K562 (cell line): Measurements from ENCODE around the gene WDR1. TPM values are rescaled to one million over a fixed set of nuclear protein-coding genes. Genes with fewer than 3 reads are reported as not detected.

Source experiments
- ATAC-seq: fragments of 200-7000 bp; cut with Tn5 transposase; 3 replicates; pipeline ENCODE4 v1.9.1; 2020; ENCODE audit warnings: moderate library complexity
- BruUV-seq: library from RNA; stranded (reverse); fragments of 400-500 nt; replicated peaks from 2 replicates; lab custom pipeline; 2021; lab: Mats Ljungman, UMichigan
- CTCF ChIA-PET: fragments of 300-600 bp; formaldehyde crosslinking; extraction: SDS; loops from one replicate; lab custom pipeline; 2021; ENCODE audit warnings: low intra/inter-chr PET ratio; lab: Yijun Ruan, JAX
- POLR2A ChIA-PET: fragments of 300-600, 350-650 bp; sonication (Branson Sonifier 250); formaldehyde crosslinking; extraction: SDS; loops from one replicate; lab custom pipeline; 2021; ENCODE audit warnings: antibody characterized with exemption, inconsistent platforms; lab: Yijun Ruan, JAX
- DNase-seq, 4 experiments: peaks; one replicate each; pipeline versions ENCODE4 v3.0.0 to v3.0.0-alpha.2; 2011 to 2018; ENCODE audit warnings: low spot score in 3 of 4, mixed read lengths in 3 of 4; ENCODE audit errors: extremely low read depth in 1 of 4
- FAIRE-seq: peaks from 2 replicates; lab custom pipeline; 2011; peaks lifted over from hg19 to GRCh38; lab: Jason Lieb, UNC
- H2AFZ ChIP-seq: 2 replicates; pipeline ENCODE4 v1.6.0; 2011; ENCODE audit warnings: low read depth, low read length, control low read depth, inconsistent platforms
- H3K27ac ChIP-seq: fragments of 200-600 bp; 3 replicates; pipeline ENCODE4 v1.8.0; 2011; ENCODE audit warnings: low read depth, mild to moderate bottlenecking, control low read depth, inconsistent platforms, low read length, moderate library complexity, mixed read lengths; ENCODE audit errors: extremely low read depth
- H3K27me3 ChIP-seq, 2 experiments: fragments of 300-600 bp in 1 of 2; 2 replicates in 1 of 2; 3 replicates in 1 of 2; pipeline versions ENCODE4 v1.6.0 to v1.8.0; 2011; ENCODE audit warnings: inconsistent platforms in 2 of 2, low read length in 2 of 2, mild to moderate bottlenecking in 1 of 2, mixed read lengths in 1 of 2, moderate library complexity in 1 of 2; ENCODE audit not compliant: control insufficient read depth in 2 of 2, insufficient read depth in 2 of 2
- H3K36me3 ChIP-seq: fragments of 300-600 bp; 3 replicates; pipeline ENCODE4 v1.8.0; 2011; ENCODE audit warnings: mild to moderate bottlenecking, low read length, inconsistent platforms; ENCODE audit not compliant: control insufficient read depth, insufficient read depth
- H3K4me1 ChIP-seq, 2 experiments: fragments of 200-600 bp in 1 of 2; replicated peaks in 1 of 2; 2 replicates in 1 of 2; 3 replicates in 1 of 2; pipeline versions ENCODE4 v1.5.1 to v1.8.0; 2011; ENCODE audit warnings: inconsistent platforms in 2 of 2, low read length in 2 of 2, mild to moderate bottlenecking in 1 of 2, mixed read lengths in 1 of 2, moderate library complexity in 1 of 2; ENCODE audit not compliant: control insufficient read depth in 2 of 2, insufficient read depth in 2 of 2
- H3K4me2 ChIP-seq: 2 replicates; pipeline ENCODE4 v1.6.1; 2011; ENCODE audit warnings: low read length, control low read depth, inconsistent platforms, mixed read lengths; ENCODE audit not compliant: insufficient read depth
- H3K4me3 ChIP-seq: fragments of 200-600 bp; sonication (generic), shearing (Covaris generic); 2 replicates; pipeline ENCODE4 v1.5.1; 2016; ENCODE audit warnings: control low read depth, inconsistent platforms
- H3K79me2 ChIP-seq: fragments of 200-600 bp; 3 replicates; pipeline ENCODE4 v1.8.0; 2011; ENCODE audit warnings: low read length, inconsistent platforms; ENCODE audit not compliant: control insufficient read depth, insufficient read depth
- H3K9ac ChIP-seq, 2 experiments: 2 replicates each; pipeline versions ENCODE4 v1.6.0 to v1.6.1; 2011; ENCODE audit warnings: low read depth in 2 of 2, low read length in 2 of 2, control low read depth in 1 of 2, inconsistent platforms in 1 of 2, mild to moderate bottlenecking in 1 of 2, mixed read lengths in 1 of 2; ENCODE audit not compliant: insufficient read depth in 1 of 2
- H3K9me1 ChIP-seq: one replicate; pipeline ENCODE4 v1.6.0; 2011; ENCODE audit warnings: inconsistent platforms, mild to moderate bottlenecking, low read length, moderate library complexity; ENCODE audit not compliant: control insufficient read depth, insufficient read depth
- H3K9me3 ChIP-seq: replicated peaks from 2 replicates; pipeline ENCODE4 v1.5.1; 2011; ENCODE audit warnings: low read depth, low read length, inconsistent platforms; ENCODE audit not compliant: control insufficient read depth, insufficient read depth
- H4K20me1 ChIP-seq: replicated peaks from 2 replicates; pipeline ENCODE4 v1.6.1; 2011; ENCODE audit warnings: low read length, inconsistent platforms, mixed read lengths; ENCODE audit not compliant: control insufficient read depth, insufficient read depth
- E2F1 ChIP-seq: sonication (generic); formaldehyde crosslinking; IDR thresholded peaks from 2 replicates; pipeline ENCODE4 v1.8.1; 2023; ENCODE audit warnings: mild to moderate bottlenecking, missing genetic modification reagents, moderate library complexity
- FOS ChIP-seq: IDR thresholded peaks from 3 replicates; pipeline ENCODE4 v1.6.1; 2011; ENCODE audit not compliant: insufficient read length; ENCODE audit errors: extremely low read depth
- FOXM1 ChIP-seq, 2 experiments: fragments of 450-650 bp in 1 of 2; sonication (generic) in 1 of 2; formaldehyde crosslinking in 1 of 2; IDR thresholded peaks; 2 replicates each; pipeline versions ENCODE4 v1.6.1 to v1.9.0; 2017 to 2022; ENCODE audit warnings: low read depth in 2 of 2, mild to moderate bottlenecking in 2 of 2, missing genetic modification reagents in 1 of 2, moderate library complexity in 1 of 2
- POLR2AphosphoS2 ChIP-seq: IDR thresholded peaks from 2 replicates; pipeline ENCODE4 v1.6.1; 2012; ENCODE audit warnings: low read length, improper control_type of control experiment
- POLR2AphosphoS5 ChIP-seq: IDR thresholded peaks from 2 replicates; pipeline ENCODE4 v1.6.1; 2011; ENCODE audit warnings: mild to moderate bottlenecking, low read depth, low read length, moderate library complexity; ENCODE audit not compliant: control insufficient read depth, insufficient read depth
- POLR2G ChIP-seq: fragments of 200-400 bp; formaldehyde crosslinking; IDR thresholded peaks from 2 replicates; pipeline ENCODE4 v1.6.1; 2017; ENCODE audit warnings: low read depth, mild to moderate bottlenecking, antibody characterized with exemption, low read length, moderate library complexity
- RBFOX2 ChIP-seq: fragments of 200-400 bp; formaldehyde crosslinking; IDR thresholded peaks from 2 replicates; pipeline ENCODE4 v1.6.1; 2017; ENCODE audit warnings: low read depth, mild to moderate bottlenecking, low read length, moderate library complexity
- RBM22 ChIP-seq: fragments of 200-400 bp; formaldehyde crosslinking; IDR thresholded peaks from 2 replicates; pipeline ENCODE4 v1.6.1; 2018; ENCODE audit warnings: low read length, low read depth; ENCODE audit not compliant: poor library complexity, severe bottlenecking
- SUPT5H ChIP-seq: fragments of 450-650 bp; IDR thresholded peaks from 2 replicates; pipeline ENCODE4 v1.6.1; 2016
- WGBS: fragments of 100-300 bp; shearing (Covaris generic); methylation state at CpG from one replicate; pipeline ENCODE4 v1.1.6; 2016; ENCODE audit warnings: low coverage, mixed read lengths; ENCODE audit not compliant: insufficient coverage; ENCODE audit errors: missing lambda C conversion rate; 5-methylcytosine and 5-hydroxymethylcytosine counted together
- in situ Hi-C: fragments of 300-500 bp; cut with MboI; formaldehyde crosslinking; loops from 4 replicates; pipeline ENCODE4 v1.15.0; 2018; ENCODE audit warnings: inconsistent platforms, mixed read lengths
- intact Hi-C: fragments of 100-400 bp; cut with micrococcal nuclease; formaldehyde crosslinking; loops from 2 replicates; pipeline ENCODE4 v1.14.2; 2022
- polyA plus RNA-seq, 8 experiments: library from polyadenylated mRNA; depleted of rRNA in 4 of 8; stranded (reverse) in 5 of 8; unstranded in 3 of 8; fragments of >200 nt; fragmentation: Nextera tagmentation in 2 of 8; fragmentation: Illumina TruSeq in 1 of 8; extraction: Ambion mirVana in 2 of 8; extraction: Trizol in 1 of 8; gene quantifications; 2 replicates each; pipeline versions ENCODE4 v1.2.1 to v1.2.3, GENCODE V29; 2011 to 2014; ENCODE audit warnings: inconsistent platforms in 1 of 8, missing spikeins in 1 of 8
- total RNA-seq, 7 experiments: library from RNA; depleted of rRNA in 6 of 7; stranded (reverse); fragments of >200 nt in 6 of 7; fragmentation: Illumina TruSeq in 2 of 7; extraction: Trizol in 2 of 7; gene quantifications; 2 replicates each; pipeline versions ENCODE4 v1.2.1 to v1.2.3, GENCODE V29; 2011 to 2021; ENCODE audit warnings: low replicate concordance in 1 of 7

Gene WDR1
- total and polyA plus RNA-seq, 9 of the 15 experiments (the other 6 are each of a cell fraction or from before 2014, with no cell fraction given) = 16.1 to 213 (median 125) TPM

DNA sequence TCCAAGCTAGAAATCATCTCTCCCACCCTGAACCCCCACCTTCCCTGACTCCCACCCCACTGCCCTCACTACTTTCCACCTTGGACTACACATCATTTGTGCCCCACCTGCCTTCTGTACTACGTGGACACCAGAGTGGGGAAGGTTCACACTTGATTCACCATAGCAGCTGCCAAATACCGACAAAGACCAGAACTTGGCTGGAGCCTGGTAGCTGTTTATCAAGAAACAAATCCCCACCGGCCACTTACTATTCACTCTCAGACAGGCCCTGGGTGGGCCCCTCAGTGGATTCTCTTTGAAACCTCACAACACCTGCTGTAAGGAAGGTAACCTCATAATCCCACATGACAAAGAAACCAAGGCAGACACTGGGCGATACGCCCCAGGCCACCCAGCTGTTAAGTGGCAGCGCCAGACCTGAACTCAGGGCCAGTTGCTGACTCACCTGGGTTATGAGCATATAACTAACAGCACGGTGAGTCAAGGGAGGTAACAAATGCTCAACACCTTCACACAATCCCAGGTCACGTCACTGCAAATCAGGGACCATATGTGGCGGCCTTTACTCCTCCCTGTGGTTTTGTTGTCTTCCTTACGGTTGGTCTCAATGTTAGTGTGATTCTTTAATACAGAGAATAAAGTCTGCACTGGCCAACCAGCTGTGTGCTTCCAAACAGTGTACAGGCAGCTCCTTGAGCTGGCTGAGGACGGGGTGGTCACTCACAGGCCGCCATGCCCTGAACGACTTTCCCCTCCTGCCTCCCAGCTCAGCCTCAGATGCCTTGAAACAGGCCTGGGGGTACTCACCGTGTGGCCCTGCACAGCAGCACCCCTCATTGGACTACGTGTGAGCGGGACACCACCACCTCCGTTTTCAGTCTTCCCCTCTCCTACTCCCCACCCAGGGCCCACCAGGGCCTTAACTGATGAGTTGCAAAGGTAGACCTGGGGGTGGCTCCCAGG, 7.5 kb downstream of the WDR1 start:
- peaks cover 69% of the 10 kb centered on the region for H4K20me1 ChIP-seq
- in situ Hi-C loops (no loop called here), intact Hi-C loops (no loop called here)
- peak overlapping the region in 1 of 2 experiments; percentile 36; a peak in 1 of 4 replicates for H3K9ac ChIP-seq
- POLR2A ChIA-PET = interaction anchor here (0.6 to 7.5 kb wide), 15 partner anchors 9 to 1572 kb away, joined by 3 to 135 read pairs (median 3); partner anchors contain the start of gene WDR1
- H3K4me1 ChIP-seq = peaks cover 28 to 33% of the 10 kb centered on the region in 2 experiments
- no peak overlapping the region for H3K27ac ChIP-seq
- peaks cover 99% of the 10 kb centered on the region for H3K79me2 ChIP-seq
- DNase-seq (no peak), ATAC-seq (peak; percentile 2; the same call in 2 of the 3 replicates), FAIRE-seq (no peak)
- CTCF ChIA-PET = interaction anchor here (0.6 kb wide), 1 partner anchor 475 kb away, joined by 4 read pairs; no protein-coding TSS in a partner anchor
- BruUV-seq = no TSS peak
- H3K4me3 ChIP-seq = no peak overlapping the region
- H3K9me1 ChIP-seq = peaks cover 32% of the 10 kb centered on the region
- TF ChIP-seq E2F1 (CRISPR knock-in tag) = no peak
- peak; percentile 35 for TF ChIP-seq RBM22
- no peak for TF ChIP-seq FOXM1 (IDR thresholded peaks at IDR 0.05; ENCODE audit: low read depth)
- TF ChIP-seq FOXM1 (CRISPR knock-in tag; IDR thresholded peaks at IDR 0.05; ENCODE audit: low read depth) = 0 out of 2 replicates have a peak, but pooled peaks have one; percentile 35
- TF ChIP-seq SUPT5H = 0 out of 2 replicates have a peak, but pooled peaks have one; percentile 4
- peak; percentile 73 for TF ChIP-seq POLR2G
- no peak for TF ChIP-seq FOS
- 0 out of 2 replicates have a peak, but pooled peaks have one; percentile 16 for TF ChIP-seq POLR2AphosphoS5
- 0 out of 2 replicates have a peak, but pooled peaks have one; percentile 40 for TF ChIP-seq POLR2AphosphoS2
- TF ChIP-seq RBFOX2 = peak; percentile 70
- WGBS = 76% methylated on average over 14 of the region's 17 CpGs
- H2AFZ ChIP-seq = no peak overlapping the region
- no peaks in the 10 kb centered on the region for H3K27me3 ChIP-seq
- no peaks in the 10 kb centered on the region for H3K9me3 ChIP-seq
- H3K36me3 ChIP-seq = peaks cover 95% of the 10 kb centered on the region
- H3K4me2 ChIP-seq = no peak overlapping the region
